Endodermal cell (in vitro differentiated cells): ENCODE measurements around the gene ORC6. TPM values are rescaled to one million over a fixed set of nuclear protein-coding genes. Genes with fewer than 3 reads are reported as not detected.

Experiments used
- DNase-seq: peaks from one replicate; pipeline ENCODE4 v3.0.0-alpha.2; 2017
- H3K27ac ChIP-seq: 2 replicates; pipeline ENCODE4 v1.5.1; 2013; ENCODE audit warnings: mild to moderate bottlenecking, low read depth, low read length, moderate library complexity
- H3K27me3 ChIP-seq: 2 replicates; pipeline ENCODE4 v1.6.1; 2013; ENCODE audit warnings: mild to moderate bottlenecking, low read length, moderate library complexity; ENCODE audit not compliant: insufficient read depth, control insufficient read depth, poor library complexity, severe bottlenecking
- H3K36me3 ChIP-seq: 2 replicates; pipeline ENCODE4 v1.7.0; 2013; ENCODE audit warnings: mild to moderate bottlenecking, low read length, moderate library complexity; ENCODE audit not compliant: control insufficient read depth, insufficient read depth
- H3K4me1 ChIP-seq: one replicate; pipeline ENCODE4 v1.7.0; 2013; ENCODE audit warnings: low read length; ENCODE audit not compliant: control insufficient read depth, insufficient read depth
- H3K4me3 ChIP-seq: 2 replicates; pipeline ENCODE4 v1.5.1; 2013; ENCODE audit warnings: mild to moderate bottlenecking, low read length, moderate library complexity
- H3K9ac ChIP-seq: 2 replicates; pipeline ENCODE4 v1.6.1; 2013; ENCODE audit warnings: mild to moderate bottlenecking, low read length, moderate library complexity; ENCODE audit not compliant: poor library complexity, severe bottlenecking; ENCODE audit errors: extremely low read depth
- H3K9me3 ChIP-seq: 2 replicates; pipeline ENCODE4 v1.6.1; 2013; ENCODE audit warnings: mild to moderate bottlenecking, low read length, moderate library complexity; ENCODE audit not compliant: control insufficient read depth
- H3K27ac Mint-ChIP-seq: 2 replicates; pipeline ENCODE4 v1.8.0; 2020; ENCODE audit warnings: mixed read lengths
- H3K27me3 Mint-ChIP-seq: 2 replicates; pipeline ENCODE4 v1.8.0; 2021; ENCODE audit warnings: mild to moderate bottlenecking, mixed read lengths; ENCODE audit not compliant: insufficient read depth
- H3K36me3 Mint-ChIP-seq: 2 replicates; pipeline ENCODE4 v1.8.0; 2020; ENCODE audit warnings: low read depth, mixed read lengths
- H3K4me1 Mint-ChIP-seq: 2 replicates; pipeline ENCODE4 v1.8.0; 2020; ENCODE audit warnings: mixed read lengths
- H3K4me3 Mint-ChIP-seq: 2 replicates; pipeline ENCODE4 v1.8.0; 2020; ENCODE audit warnings: mild to moderate bottlenecking, moderate library complexity, mixed read lengths
- H3K9me3 Mint-ChIP-seq: 2 replicates; pipeline ENCODE4 v1.8.0; 2020; ENCODE audit warnings: mild to moderate bottlenecking, mixed read lengths
- CTCF ChIP-seq: fragments of 200-600 bp; sonication (generic); conservative IDR thresholded peaks from 2 replicates; pipeline ENCODE4 v1.5.0; 2021; ENCODE audit warnings: antibody characterized with exemption, mild to moderate bottlenecking
- WGBS, 2 experiments: methylation state at CpG; one replicate each; pipeline versions ENCODE4 v1.1.5 to v1.1.7; 2013; ENCODE audit warnings: missing lambda C conversion rate in 2 of 2, mixed read lengths in 1 of 2; ENCODE audit not compliant: insufficient coverage in 1 of 2, insufficient read length in 1 of 2; 5-methylcytosine and 5-hydroxymethylcytosine counted together
- total RNA-seq, 2 donors: library from RNA; stranded (reverse); fragmentation: NEBNext Ultra II Directional in 1 of 2; extraction: Animal tissue kit (Norgen Biotek cat#: 25700) in 1 of 2; gene quantifications; 2 replicates in 1 of 2; 3 replicates in 1 of 2; pipeline ENCODE4 v1.2.1, GENCODE V29; 2021

Gene ORC6
- total RNA-seq, 2 donors from 2014 or later = 94.9 to 128 TPM

- no peaks in the 10 kb centered on the region for H3K27me3 ChIP-seq
- peak; percentile 100 for DNase-seq
- H3K4me1 ChIP-seq = peaks cover 10% of the 10 kb centered on the region
- Mint-ChIP-seq H3K27me3 (no peaks in the 10 kb centered on the region), H3K4me1 (peaks cover 34% of the 10 kb centered on the region), H3K27ac (no peak within 1 kb of the TSS), H3K36me3 (peaks cover 28% of the 10 kb centered on the region), H3K9me3 (no peaks in the 10 kb centered on the region), H3K4me3 (no peak within 1 kb of the TSS)
- peak within 1 kb of the TSS; percentile 96 for H3K27ac ChIP-seq
- peak; percentile 74 for TF ChIP-seq CTCF
- peak within 1 kb of the TSS; percentile 99 for H3K4me3 ChIP-seq
- WGBS, 2 experiments = 0% methylated on average over 23 to 54 of the region's 54 CpGs
- H3K9ac ChIP-seq = peak within 1 kb of the TSS; percentile 89
- no peaks in the 10 kb centered on the region for H3K9me3 ChIP-seq
- H3K36me3 ChIP-seq = peaks cover 25% of the 10 kb centered on the region
Observed at GRCh38 chr16:46688654-46689364, 650 bp upstream of the ORC6 start, which contains the start of gene VPS35. Gene VPS35 (minus strand): TSS chr16:46689178. CDS start chr16:46689133, 45 bp downstream.

GRCh38 chr16:46690281-46691178 lies 1.1 kb downstream of the ORC6 start:
- H3K9me3 Mint-ChIP-seq = no peaks in the 10 kb centered on the region
- H3K27me3 ChIP-seq = no peaks in the 10 kb centered on the region
- 21 to 23% methylated on average over 19 to 21 of the region's 21 CpGs for WGBS, 2 experiments
- DNase-seq = peak; percentile 52
- no peaks in the 10 kb centered on the region for H3K9me3 ChIP-seq
- H3K4me3 Mint-ChIP-seq = no peak overlapping the region
- no peak overlapping the region for H3K27ac Mint-ChIP-seq
- H3K27me3 Mint-ChIP-seq = no peaks in the 10 kb centered on the region
- peaks cover 36% of the 10 kb centered on the region for H3K36me3 ChIP-seq
- peak overlapping the region; percentile 89 for H3K9ac ChIP-seq
- peaks cover 10% of the 10 kb centered on the region for H3K4me1 ChIP-seq
- peaks cover 39% of the 10 kb centered on the region for H3K36me3 Mint-ChIP-seq
- no peak for TF ChIP-seq CTCF
- peak overlapping the region; percentile 99 for H3K4me3 ChIP-seq
- peaks cover 24% of the 10 kb centered on the region for H3K4me1 Mint-ChIP-seq
- H3K27ac ChIP-seq = peak overlapping the region; percentile 96

- Histone ChIP-seq H3K36me3 (peaks cover 48% of the 10 kb centered on the region), H3K27ac (no peak overlapping the region), H3K27me3 (no peaks in the 10 kb centered on the region), H3K4me3 (peak overlapping the region; percentile 99), H3K9me3 (no peaks in the 10 kb centered on the region), H3K9ac (peak overlapping the region; percentile 89), H3K4me1 (peaks cover 10% of the 10 kb centered on the region)
- Mint-ChIP-seq H3K4me1 (peaks cover 21% of the 10 kb centered on the region), H3K4me3 (no peak overlapping the region), H3K36me3 (peaks cover 49% of the 10 kb centered on the region), H3K9me3 (no peaks in the 10 kb centered on the region), H3K27ac (no peak overlapping the region), H3K27me3 (no peaks in the 10 kb centered on the region)
- DNase-seq = no peak
- whole genome bisulfite sequencing, 2 experiments = 76 to 87% methylated on average over 1 of the region's 4 CpGs
- no peak for TF ChIP-seq CTCF
Observed at GRCh38 chr16:46691726-46692125, 2.3 kb downstream of the ORC6 start.
